Ovary (tissue), 9 donors: ENCODE data around the gene ZMAT5. TPM values are rescaled to one million over a fixed set of nuclear protein-coding genes. Genes with fewer than 3 reads are reported as not detected.
A peak's percentile ranks its signal among the peaks of the same experiment; 100 is the strongest.

Experiments used
- DNase-seq, 5 donors: peaks; one replicate each; pipeline ENCODE4 v3.0.0-alpha.2; 2019 to 2020
- H3K27ac ChIP-seq, 2 donors: fragments of 200-600 bp; one replicate each; pipeline versions ENCODE4 v1.5.1 to v1.8.0; 2019 to 2022
- H3K27me3 ChIP-seq: fragments of 200-600 bp; one replicate; pipeline ENCODE4 v1.8.0; 2022
- H3K36me3 ChIP-seq: fragments of 200-600 bp; sonication (generic); one replicate; pipeline ENCODE4 v1.5.1; 2019
- H3K4me1 ChIP-seq: one replicate; pipeline ENCODE4 v1.8.1; 2013; ENCODE audit warnings: mild to moderate bottlenecking, moderate library complexity; ENCODE audit not compliant: insufficient read depth
- H3K4me3 ChIP-seq: fragments of 200-600 bp; sonication (generic); one replicate; pipeline ENCODE4 v1.5.1; 2017
- H3K9me3 ChIP-seq, 2 donors: fragments of 200-600 bp in 1 of 2; sonication (generic) in 1 of 2; one replicate each; pipeline versions ENCODE4 v1.5.1 to v1.8.1; 2013 to 2019; ENCODE audit warnings: mild to moderate bottlenecking in 1 of 2, moderate library complexity in 1 of 2
- EP300 ChIP-seq: sonication (generic); formaldehyde crosslinking; IDR thresholded peaks from one replicate; pipeline ENCODE4 v1.6.1; 2017; ENCODE audit warnings: antibody characterized with exemption
- POLR2A ChIP-seq: fragments of 450-650 bp; IDR thresholded peaks from one replicate; pipeline ENCODE4 v1.6.1; 2017; ENCODE audit warnings: antibody characterized with exemption, mild to moderate bottlenecking, moderate library complexity
- WGBS, 3 donors: extraction: QIAGEN DNeasy Blood & Tissue Kit in 1 of 3; methylation state at CpG; one replicate each; pipeline versions ENCODE4 v1.1.5 to v1.1.7; 2013 to 2017; 5-methylcytosine and 5-hydroxymethylcytosine counted together
- intact Hi-C, 4 donors: fragments of 100-400 bp; cut with DNase I; formaldehyde crosslinking; loops; one replicate each; pipeline versions ENCODE4 v1.11.0 to v1.15.1; 2022 to 2023
- polyA plus RNA-seq, 2 donors: library from polyadenylated mRNA; stranded (reverse); fragments of 200-250 nt in 1 of 2; fragments of 350-450 nt in 1 of 2; fragmentation: Illumina TruSeq in 1 of 2; extraction: RNeasy Lipid Tissue Mini Kit (QIAGEN cat#74804) in 1 of 2; gene quantifications; one replicate each; pipeline ENCODE4 v1.2.3, GENCODE V29; 2013 to 2014
- total RNA-seq, 7 donors: library from RNA; depleted of rRNA in 2 of 7; stranded (reverse); fragments of >200 nt in 2 of 7; fragmentation: NEBNext Ultra II Directional in 3 of 7; extraction: Animal tissue kit (Norgen Biotek cat#: 25700) in 3 of 7; gene quantifications; one replicate each; pipeline versions ENCODE4 v1.1.0 to v1.2.4, GENCODE V29; 2016 to 2023
- TF ChIP-seq, protein P1 (sequence below), 3 donors: fragments of 450-650 bp in 2 of 3; fragments of 200-600 bp in 1 of 3; IDR thresholded peaks; one replicate each; pipeline versions ENCODE4 v1.5.1 to v1.8.0; 2016 to 2022; ENCODE audit warnings: antibody characterized with exemption in 3 of 3, mild to moderate bottlenecking in 1 of 3
- donor health status: DM: no; HTN: no; CAD: no; lungs with moderate emphysema.
- donor health status: DM: no; HTN: no; CAD: no.
- donor health status: Bipolar disorder and iron deficiency.
- donor health status: DM: yes; HTN: yes; CAD: no.
- donor health status: DM: no; HTN: no; CAD: no.
- donor health status: DM: yes; HTN: yes; CAD: no.

ZMAT5 gene
- total and polyA plus RNA-seq, 9 donors = 5.7 to 27.2 (median 21.4) TPM

DNA sequence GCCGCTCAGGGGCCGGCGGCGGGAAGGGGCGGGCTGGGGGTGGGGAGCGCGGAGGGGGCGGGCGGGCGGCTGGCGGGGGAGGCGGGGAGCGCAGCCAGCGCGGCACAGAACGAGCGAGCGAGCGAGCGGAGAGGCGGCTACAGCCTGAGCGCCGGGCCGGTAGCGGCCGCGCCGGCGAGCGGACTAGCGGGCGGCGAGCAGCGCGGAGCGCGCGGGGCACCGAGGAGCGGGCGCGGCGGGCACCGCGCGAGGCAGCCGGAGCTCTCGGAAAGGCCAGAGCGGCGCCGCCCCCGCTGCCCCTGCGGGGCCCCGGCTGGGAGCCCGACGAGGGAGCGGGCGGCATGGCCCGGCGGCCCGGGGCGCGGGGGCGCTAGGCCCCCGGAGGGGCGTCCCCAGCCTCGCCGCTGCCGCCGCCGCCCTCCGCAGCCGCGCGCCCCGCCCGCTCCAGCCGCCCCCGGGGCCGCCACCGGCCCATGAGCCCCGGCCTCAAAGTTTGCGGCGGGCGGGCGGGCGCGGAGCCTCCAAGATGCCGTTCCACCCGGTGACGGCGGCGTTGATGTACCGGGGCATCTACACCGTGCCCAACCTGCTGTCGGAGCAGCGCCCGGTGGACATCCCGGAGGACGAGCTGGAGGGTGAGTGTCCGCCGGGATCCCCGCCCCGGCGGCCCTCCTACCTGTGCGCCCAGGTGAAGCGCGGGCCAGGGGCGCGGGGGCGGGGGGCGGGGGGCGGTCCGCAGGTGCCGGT is 46.7 kb downstream of the ZMAT5 start, which contains the start of gene CABP7:
TSS of gene CABP7 (plus strand) at position 105 of the 747 bp plus-strand sequence. CDS start at position 527, 422 bp downstream.
- no peak for DNase-seq
- Histone ChIP-seq H3K9me3 (no peaks in the 10 kb centered on the region), H3K36me3 (no peaks in the 10 kb centered on the region), H3K27ac (no peak within 1 kb of the TSS), H3K27me3 (no peaks in the 10 kb centered on the region), H3K4me3 (no peak within 1 kb of the TSS), H3K4me1 (no peaks in the 10 kb centered on the region)
- intact Hi-C loops = no loop called here
- TF ChIP-seq EP300 (no peak), POLR2A (no peak)
- 0 to 1% methylated on average over 51 to 113 of the region's 115 CpGs; no CpG with 5 or more reads in 1 of the 3 donors for WGBS, 3 donors

DNA sequence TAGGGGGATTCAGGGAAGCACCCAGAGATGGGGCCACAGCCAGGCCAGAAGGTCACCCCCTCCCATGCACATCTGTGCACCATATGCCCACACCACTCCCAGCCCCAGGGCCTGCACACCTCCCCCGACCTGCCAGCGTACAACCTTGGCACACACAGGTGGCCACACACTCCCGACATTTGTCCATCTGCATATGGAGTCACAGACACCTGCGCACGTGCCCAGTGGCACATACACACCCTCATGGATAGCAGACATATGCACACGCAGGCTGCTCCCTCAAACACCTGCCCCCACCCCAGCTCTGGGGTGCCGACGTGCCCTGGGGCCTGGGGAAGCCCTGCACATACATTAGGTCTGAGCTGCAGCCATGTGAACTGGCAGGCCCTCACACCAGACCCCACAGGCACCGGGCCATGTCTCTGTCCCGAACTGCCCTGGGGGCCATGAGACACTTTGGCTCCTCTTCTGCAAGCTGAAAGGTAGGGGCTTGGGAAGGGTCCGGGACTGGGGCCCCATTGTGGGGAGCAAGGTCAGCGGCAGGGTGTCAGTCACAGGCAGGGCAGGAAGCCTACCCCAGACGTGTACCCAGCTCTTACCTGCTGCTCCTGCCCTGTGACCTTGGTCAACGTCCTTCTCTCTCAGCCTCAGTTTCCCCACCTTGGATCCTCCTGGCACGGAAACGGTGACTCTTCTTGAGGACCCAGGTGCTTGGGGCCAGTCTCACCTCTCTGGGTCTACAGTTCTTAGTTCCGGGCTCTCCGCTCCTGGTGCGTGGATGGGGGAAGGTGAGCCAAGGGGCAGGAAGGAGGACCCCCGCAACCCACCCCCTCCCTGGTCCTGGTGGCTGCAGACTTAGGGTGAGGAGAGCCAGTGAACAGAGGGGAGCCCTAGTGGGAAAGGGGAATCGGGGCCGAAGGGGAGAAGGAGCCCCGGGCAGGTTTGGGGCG is 47.6 kb downstream of the ZMAT5 start:
- Histone ChIP-seq H3K27ac (no peak overlapping the region), H3K9me3 (no peaks in the 10 kb centered on the region), H3K36me3 (no peaks in the 10 kb centered on the region), H3K27me3 (no peaks in the 10 kb centered on the region), H3K4me1 (no peaks in the 10 kb centered on the region), H3K4me3 (no peak overlapping the region)
- TF ChIP-seq, protein P1, sequence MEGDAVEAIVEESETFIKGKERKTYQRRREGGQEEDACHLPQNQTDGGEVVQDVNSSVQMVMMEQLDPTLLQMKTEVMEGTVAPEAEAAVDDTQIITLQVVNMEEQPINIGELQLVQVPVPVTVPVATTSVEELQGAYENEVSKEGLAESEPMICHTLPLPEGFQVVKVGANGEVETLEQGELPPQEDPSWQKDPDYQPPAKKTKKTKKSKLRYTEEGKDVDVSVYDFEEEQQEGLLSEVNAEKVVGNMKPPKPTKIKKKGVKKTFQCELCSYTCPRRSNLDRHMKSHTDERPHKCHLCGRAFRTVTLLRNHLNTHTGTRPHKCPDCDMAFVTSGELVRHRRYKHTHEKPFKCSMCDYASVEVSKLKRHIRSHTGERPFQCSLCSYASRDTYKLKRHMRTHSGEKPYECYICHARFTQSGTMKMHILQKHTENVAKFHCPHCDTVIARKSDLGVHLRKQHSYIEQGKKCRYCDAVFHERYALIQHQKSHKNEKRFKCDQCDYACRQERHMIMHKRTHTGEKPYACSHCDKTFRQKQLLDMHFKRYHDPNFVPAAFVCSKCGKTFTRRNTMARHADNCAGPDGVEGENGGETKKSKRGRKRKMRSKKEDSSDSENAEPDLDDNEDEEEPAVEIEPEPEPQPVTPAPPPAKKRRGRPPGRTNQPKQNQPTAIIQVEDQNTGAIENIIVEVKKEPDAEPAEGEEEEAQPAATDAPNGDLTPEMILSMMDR (IDR thresholded peaks at IDR 0.05) = no peak
- TF ChIP-seq EP300 (no peak), POLR2A (no peak)
- 38 to 54% (median 45%) methylated on average over 20 to 24 of the region's 24 CpGs for WGBS, 3 donors
- no peak for DNase-seq
- intact Hi-C loops = no loop called here

DNA sequence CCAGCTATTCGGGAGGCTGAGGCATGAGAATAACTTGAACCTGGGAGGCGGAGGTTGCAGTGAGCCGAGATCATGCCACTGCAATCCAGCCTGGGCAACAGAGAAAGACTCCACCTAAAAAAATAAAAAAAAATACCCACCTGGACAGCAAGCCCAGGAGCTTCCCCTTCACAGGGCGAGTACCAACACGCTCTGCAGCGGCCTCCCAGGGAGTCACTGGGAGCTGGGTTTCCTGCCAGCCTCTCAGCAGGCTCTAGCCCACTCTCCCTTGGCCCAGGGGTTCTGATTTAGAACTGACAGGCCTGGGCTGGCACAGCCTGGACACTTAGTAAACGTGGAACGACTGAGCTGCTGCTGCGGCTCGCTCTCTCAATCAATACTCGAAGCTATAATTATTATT is 49.0 kb downstream of the ZMAT5 start:
- H3K27me3 ChIP-seq = no peaks in the 10 kb centered on the region
- TF ChIP-seq POLR2A (no peak), EP300 (no peak)
- TF ChIP-seq, protein P1 (IDR thresholded peaks at IDR 0.05) = no peak
- H3K4me1 ChIP-seq = no peaks in the 10 kb centered on the region
- 89 to 90% (median 90%) methylated on average over 11 of the region's 11 CpGs for WGBS, 3 donors
- H3K36me3 ChIP-seq = no peaks in the 10 kb centered on the region
- H3K9me3 ChIP-seq = no peaks in the 10 kb centered on the region
- H3K27ac ChIP-seq = no peak overlapping the region
- no peak overlapping the region for H3K4me3 ChIP-seq
- intact Hi-C loops = no loop called here
- no peak for DNase-seq

DNA sequence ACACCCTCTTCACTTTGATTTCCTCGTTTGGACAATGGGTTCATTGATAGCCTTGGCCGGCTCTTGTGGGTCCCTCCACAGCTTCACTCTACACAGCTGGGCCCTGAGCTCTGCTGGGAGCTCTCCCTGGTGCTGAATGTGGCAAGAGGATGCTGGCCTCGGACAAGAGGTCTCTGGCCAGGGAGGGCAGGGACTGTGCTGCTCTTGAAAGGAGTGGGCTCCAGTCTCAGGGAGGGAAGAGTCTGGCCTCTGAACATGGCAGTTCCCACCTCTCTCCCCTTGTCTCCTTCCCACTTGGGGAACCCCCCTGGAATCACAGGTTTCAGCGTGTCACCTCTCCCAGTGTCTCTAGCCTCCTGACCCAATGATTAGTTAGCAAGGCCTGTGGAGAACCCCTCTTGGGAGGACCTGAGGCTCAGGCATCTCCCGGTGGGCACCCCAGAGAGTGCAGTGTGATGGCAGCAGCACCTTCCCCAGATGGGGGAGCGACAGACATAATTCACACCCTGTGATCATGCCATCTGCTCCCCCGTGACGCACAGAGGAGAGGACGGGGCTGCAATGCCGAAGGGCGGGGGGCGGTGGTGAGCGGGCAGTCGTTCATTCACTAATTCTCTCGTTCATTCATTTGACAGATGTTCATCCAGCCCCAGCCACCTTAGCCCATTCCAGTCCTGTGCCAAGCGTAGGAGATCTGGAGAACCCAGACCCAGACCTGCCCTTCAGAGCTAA is 49.8 kb downstream of the ZMAT5 start:
- peak in 4 of 5 donors; percentile 57 to 77 (median 65) for DNase-seq
- Histone ChIP-seq H3K4me1 (no peaks in the 10 kb centered on the region), H3K27ac (no peak overlapping the region), H3K27me3 (no peaks in the 10 kb centered on the region), H3K9me3 (no peaks in the 10 kb centered on the region), H3K36me3 (no peaks in the 10 kb centered on the region), H3K4me3 (no peak overlapping the region)
- TF ChIP-seq POLR2A = no peak
- TF ChIP-seq, protein P1 (IDR thresholded peaks at IDR 0.05) = no peak
- WGBS, 3 donors = 65 to 74% (median 67%) methylated on average over 16 of the region's 16 CpGs
- intact Hi-C loops = no loop called here
